GM23338 (cell line): ENCODE measurements around the gene TRIM39. TPM values are rescaled to one million over a fixed set of nuclear protein-coding genes. Genes with fewer than 3 reads are reported as not detected.

Source experiments
- ATAC-seq: fragments of 200-7000 bp; cut with Tn5 transposase; 3 replicates; pipeline ENCODE4 v1.9.1; 2020
- DNase-seq: peaks from one replicate; pipeline ENCODE4 v3.0.0-alpha.2; 2015; ENCODE audit warnings: low spot score
- H2AFZ ChIP-seq: fragments of 200-600 bp; sonication (generic); 2 replicates; pipeline ENCODE4 v1.8.0; 2016; ENCODE audit warnings: antibody characterized with exemption, mild to moderate bottlenecking, moderate library complexity
- H3F3A ChIP-seq: fragments of 200-600 bp; sonication (generic); replicated peaks from 2 replicates; pipeline ENCODE4 v1.8.0; 2017; ENCODE audit warnings: antibody characterized with exemption, mixed run types, low read depth
- H3K27ac ChIP-seq: fragments of 200-600 bp; sonication (generic); 2 replicates; pipeline ENCODE4 v1.6.1; 2016; ENCODE audit warnings: low read depth
- H3K27me3 ChIP-seq: fragments of 200-600 bp; sonication (generic); 2 replicates; pipeline ENCODE4 v1.8.0; 2016; ENCODE audit warnings: mild to moderate bottlenecking, mixed run types, moderate library complexity; ENCODE audit not compliant: insufficient read depth
- H3K36me3 ChIP-seq: fragments of 200-600 bp; sonication (generic); 2 replicates; pipeline ENCODE4 v1.8.0; 2016; ENCODE audit warnings: mild to moderate bottlenecking; ENCODE audit not compliant: insufficient read depth
- H3K4me1 ChIP-seq: fragments of 200-600 bp; sonication (generic); 2 replicates; pipeline ENCODE4 v1.8.0; 2016; ENCODE audit warnings: mild to moderate bottlenecking, moderate library complexity; ENCODE audit not compliant: insufficient read depth
- H3K4me2 ChIP-seq: fragments of 200-600 bp; sonication (generic); 2 replicates; pipeline ENCODE4 v1.7.1; 2017; ENCODE audit warnings: mixed run types
- H3K4me3 ChIP-seq: fragments of 200-600 bp; sonication (generic); 2 replicates; pipeline ENCODE4 v1.6.1; 2016; ENCODE audit warnings: mixed run types
- H3K79me2 ChIP-seq: fragments of 200-600 bp; sonication (generic); replicated peaks from 2 replicates; pipeline ENCODE4 v1.8.0; 2017; ENCODE audit warnings: mild to moderate bottlenecking; ENCODE audit not compliant: insufficient read depth
- H3K9me2 ChIP-seq: fragments of 200-600 bp; sonication (generic); 2 replicates; pipeline ENCODE4 v1.8.0; 2017; ENCODE audit not compliant: insufficient read depth
- H4K20me1 ChIP-seq: fragments of 200-600 bp; sonication (generic); replicated peaks from 2 replicates; pipeline ENCODE4 v1.8.0; 2017; ENCODE audit warnings: mild to moderate bottlenecking; ENCODE audit not compliant: insufficient read depth
- H3K27ac Mint-ChIP-seq: 2 replicates; pipeline ENCODE4 v1.8.0; 2020; ENCODE audit warnings: inconsistent platforms, mild to moderate bottlenecking, moderate library complexity, mixed read lengths
- H3K27me3 Mint-ChIP-seq: 3 replicates; pipeline ENCODE4 v1.8.0; 2022; ENCODE audit warnings: low read depth, mild to moderate bottlenecking, moderate library complexity, mixed read lengths, inconsistent platforms; ENCODE audit not compliant: insufficient read depth, poor library complexity
- H3K36me3 Mint-ChIP-seq: 3 replicates; pipeline ENCODE4 v1.8.0; 2021; ENCODE audit warnings: low read depth, mild to moderate bottlenecking, inconsistent platforms, moderate library complexity, mixed read lengths
- H3K4me1 Mint-ChIP-seq: 3 replicates; pipeline ENCODE4 v1.8.0; 2020; ENCODE audit warnings: mild to moderate bottlenecking, inconsistent platforms, mixed read lengths
- H3K4me3 Mint-ChIP-seq: 3 replicates; pipeline ENCODE4 v1.8.0; 2021; ENCODE audit warnings: moderate library complexity, mild to moderate bottlenecking, inconsistent platforms, mixed read lengths
- H3K9me3 Mint-ChIP-seq: 3 replicates; pipeline ENCODE4 v1.8.0; 2020; ENCODE audit warnings: moderate library complexity, mild to moderate bottlenecking, inconsistent platforms, mixed read lengths
- CREB1 ChIP-seq: fragments of 250-450 bp; sonication (Bioruptor Pico); IDR thresholded peaks from 2 replicates; pipeline ENCODE4 v1.5.0; 2020; ENCODE audit warnings: low read depth, mild to moderate bottlenecking, moderate library complexity
- CTCF ChIP-seq, 2 experiments: fragments of 200-600 bp in 1 of 2; sonication (generic) in 1 of 2; conservative IDR thresholded peaks; 2 replicates each; pipeline versions ENCODE4 v1.5.1 to v1.6.1; 2016 to 2017; ENCODE audit warnings: antibody characterized with exemption in 2 of 2, low read depth in 2 of 2, mild to moderate bottlenecking in 2 of 2, moderate library complexity in 1 of 2
- EZH2 ChIP-seq: fragments of 200-600 bp; sonication (generic); IDR thresholded peaks from one replicate; pipeline ENCODE4 v1.8.0; 2017; ENCODE audit warnings: antibody characterized with exemption, mild to moderate bottlenecking, low read depth; ENCODE audit not compliant: unreplicated experiment
- EZH2phosphoT487 ChIP-seq: fragments of 200-600 bp; sonication (generic); IDR thresholded peaks from one replicate; pipeline ENCODE4 v1.8.1; 2018; ENCODE audit warnings: antibody characterized with exemption; ENCODE audit not compliant: unreplicated experiment
- JUNB ChIP-seq: IDR thresholded peaks from one replicate; pipeline ENCODE4 v1.6.1; 2016; ENCODE audit warnings: antibody characterized with exemption; ENCODE audit not compliant: unreplicated experiment
- NANOG ChIP-seq: IDR thresholded peaks from 2 replicates; pipeline ENCODE4 v1.6.1; 2016; ENCODE audit warnings: antibody characterized with exemption, borderline replicate concordance
- POLR2AphosphoS5 ChIP-seq: IDR thresholded peaks from 2 replicates; pipeline ENCODE4 v1.6.1; 2016; ENCODE audit warnings: antibody characterized with exemption, low read depth
- STAT1 ChIP-seq: IDR thresholded peaks from one replicate; pipeline ENCODE4 v1.6.1; 2016; ENCODE audit warnings: antibody characterized with exemption; ENCODE audit not compliant: unreplicated experiment
- ZNF114 ChIP-seq: fragments of 250-450 bp; sonication (Bioruptor Pico); IDR thresholded peaks from 2 replicates; pipeline ENCODE4 v1.5.0; 2020; ENCODE audit warnings: mild to moderate bottlenecking, moderate library complexity
- ZNF331 ChIP-seq: fragments of 250-450 bp; sonication (Bioruptor Pico); IDR thresholded peaks from 2 replicates; pipeline ENCODE4 v1.5.0; 2020; ENCODE audit warnings: low read depth, mild to moderate bottlenecking, moderate library complexity
- polyA plus RNA-seq: library from polyadenylated mRNA; unstranded; fragments of >200 nt; fragmentation: Nextera tagmentation; extraction: Ambion mirVana; gene quantifications from 2 replicates; pipeline ENCODE4 v1.2.1, GENCODE V29; 2016
- total RNA-seq: library from RNA; depleted of rRNA; stranded (reverse); fragments of >200 nt; shearing (Covaris generic); gene quantifications from 2 replicates; pipeline ENCODE4 v1.2.3, GENCODE V29; 2014
- TF ChIP-seq, protein P1 (sequence below): IDR thresholded peaks from one replicate; pipeline ENCODE4 v1.6.1; 2018; ENCODE audit warnings: antibody characterized with exemption; ENCODE audit not compliant: unreplicated experiment
- TF ChIP-seq, protein P2 (sequence below): fragments of 250-450 bp; sonication (Bioruptor Pico); IDR thresholded peaks from 2 replicates; pipeline ENCODE4 v1.5.0; 2020; ENCODE audit warnings: mild to moderate bottlenecking, moderate library complexity
- TF ChIP-seq, protein P3 (sequence below): IDR thresholded peaks from 2 replicates; pipeline ENCODE4 v1.6.1; 2016; ENCODE audit warnings: antibody characterized with exemption

The TRIM39 gene
- total and polyA plus RNA-seq, 2 experiments from 2014 or later: 5.4 to 19.2 TPM

DNA sequence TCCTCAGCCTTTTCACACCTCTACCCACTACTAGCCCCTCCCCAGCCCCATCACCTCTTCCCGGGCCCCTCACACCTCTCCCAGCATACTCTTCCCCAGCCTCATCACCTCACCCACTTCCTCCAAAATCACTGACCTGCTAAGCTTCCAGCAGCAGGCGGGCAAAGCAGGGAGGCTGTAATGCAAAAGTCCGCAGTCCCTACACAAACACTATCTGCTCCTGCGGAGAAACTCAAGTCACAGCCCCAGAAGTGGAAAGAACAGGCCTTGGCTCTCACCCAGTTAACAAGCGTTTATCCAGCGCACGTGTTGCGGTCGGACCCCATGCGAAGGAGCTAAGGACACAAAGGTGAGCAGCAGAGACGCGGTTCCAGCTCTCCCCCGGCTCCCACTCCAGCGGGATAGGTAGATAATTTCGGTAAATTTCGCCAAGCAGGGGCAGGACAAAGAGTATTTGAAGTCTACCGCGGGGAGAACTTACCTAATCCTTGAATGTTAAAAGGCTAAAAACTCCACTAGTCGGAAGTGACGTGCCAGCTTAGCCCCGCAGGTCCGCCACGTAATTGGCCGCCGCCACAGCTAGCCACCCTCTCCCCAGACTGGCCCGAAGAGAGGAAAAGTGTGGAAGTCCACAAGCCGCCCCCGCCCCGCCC lies 728 bp upstream of the TRIM39 start:
- TF ChIP-seq NANOG (no peak), ZNF331 (CRISPR knock-in tag) (no peak), JUNB (no peak), EZH2 (no peak), STAT1 (no peak), ZNF114 (CRISPR knock-in tag) (no peak), EZH2phosphoT487 (no peak), POLR2AphosphoS5 (peak; percentile 65), CREB1 (CRISPR knock-in tag) (peak; percentile 84), CTCF (conservative IDR thresholded peaks at IDR 0.05; ENCODE audit: low read depth in 2 of 2) (no peak)
- TF ChIP-seq, protein P1, sequence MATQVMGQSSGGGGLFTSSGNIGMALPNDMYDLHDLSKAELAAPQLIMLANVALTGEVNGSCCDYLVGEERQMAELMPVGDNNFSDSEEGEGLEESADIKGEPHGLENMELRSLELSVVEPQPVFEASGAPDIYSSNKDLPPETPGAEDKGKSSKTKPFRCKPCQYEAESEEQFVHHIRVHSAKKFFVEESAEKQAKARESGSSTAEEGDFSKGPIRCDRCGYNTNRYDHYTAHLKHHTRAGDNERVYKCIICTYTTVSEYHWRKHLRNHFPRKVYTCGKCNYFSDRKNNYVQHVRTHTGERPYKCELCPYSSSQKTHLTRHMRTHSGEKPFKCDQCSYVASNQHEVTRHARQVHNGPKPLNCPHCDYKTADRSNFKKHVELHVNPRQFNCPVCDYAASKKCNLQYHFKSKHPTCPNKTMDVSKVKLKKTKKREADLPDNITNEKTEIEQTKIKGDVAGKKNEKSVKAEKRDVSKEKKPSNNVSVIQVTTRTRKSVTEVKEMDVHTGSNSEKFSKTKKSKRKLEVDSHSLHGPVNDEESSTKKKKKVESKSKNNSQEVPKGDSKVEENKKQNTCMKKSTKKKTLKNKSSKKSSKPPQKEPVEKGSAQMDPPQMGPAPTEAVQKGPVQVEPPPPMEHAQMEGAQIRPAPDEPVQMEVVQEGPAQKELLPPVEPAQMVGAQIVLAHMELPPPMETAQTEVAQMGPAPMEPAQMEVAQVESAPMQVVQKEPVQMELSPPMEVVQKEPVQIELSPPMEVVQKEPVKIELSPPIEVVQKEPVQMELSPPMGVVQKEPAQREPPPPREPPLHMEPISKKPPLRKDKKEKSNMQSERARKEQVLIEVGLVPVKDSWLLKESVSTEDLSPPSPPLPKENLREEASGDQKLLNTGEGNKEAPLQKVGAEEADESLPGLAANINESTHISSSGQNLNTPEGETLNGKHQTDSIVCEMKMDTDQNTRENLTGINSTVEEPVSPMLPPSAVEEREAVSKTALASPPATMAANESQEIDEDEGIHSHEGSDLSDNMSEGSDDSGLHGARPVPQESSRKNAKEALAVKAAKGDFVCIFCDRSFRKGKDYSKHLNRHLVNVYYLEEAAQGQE: no peak
- TF ChIP-seq, protein P2, sequence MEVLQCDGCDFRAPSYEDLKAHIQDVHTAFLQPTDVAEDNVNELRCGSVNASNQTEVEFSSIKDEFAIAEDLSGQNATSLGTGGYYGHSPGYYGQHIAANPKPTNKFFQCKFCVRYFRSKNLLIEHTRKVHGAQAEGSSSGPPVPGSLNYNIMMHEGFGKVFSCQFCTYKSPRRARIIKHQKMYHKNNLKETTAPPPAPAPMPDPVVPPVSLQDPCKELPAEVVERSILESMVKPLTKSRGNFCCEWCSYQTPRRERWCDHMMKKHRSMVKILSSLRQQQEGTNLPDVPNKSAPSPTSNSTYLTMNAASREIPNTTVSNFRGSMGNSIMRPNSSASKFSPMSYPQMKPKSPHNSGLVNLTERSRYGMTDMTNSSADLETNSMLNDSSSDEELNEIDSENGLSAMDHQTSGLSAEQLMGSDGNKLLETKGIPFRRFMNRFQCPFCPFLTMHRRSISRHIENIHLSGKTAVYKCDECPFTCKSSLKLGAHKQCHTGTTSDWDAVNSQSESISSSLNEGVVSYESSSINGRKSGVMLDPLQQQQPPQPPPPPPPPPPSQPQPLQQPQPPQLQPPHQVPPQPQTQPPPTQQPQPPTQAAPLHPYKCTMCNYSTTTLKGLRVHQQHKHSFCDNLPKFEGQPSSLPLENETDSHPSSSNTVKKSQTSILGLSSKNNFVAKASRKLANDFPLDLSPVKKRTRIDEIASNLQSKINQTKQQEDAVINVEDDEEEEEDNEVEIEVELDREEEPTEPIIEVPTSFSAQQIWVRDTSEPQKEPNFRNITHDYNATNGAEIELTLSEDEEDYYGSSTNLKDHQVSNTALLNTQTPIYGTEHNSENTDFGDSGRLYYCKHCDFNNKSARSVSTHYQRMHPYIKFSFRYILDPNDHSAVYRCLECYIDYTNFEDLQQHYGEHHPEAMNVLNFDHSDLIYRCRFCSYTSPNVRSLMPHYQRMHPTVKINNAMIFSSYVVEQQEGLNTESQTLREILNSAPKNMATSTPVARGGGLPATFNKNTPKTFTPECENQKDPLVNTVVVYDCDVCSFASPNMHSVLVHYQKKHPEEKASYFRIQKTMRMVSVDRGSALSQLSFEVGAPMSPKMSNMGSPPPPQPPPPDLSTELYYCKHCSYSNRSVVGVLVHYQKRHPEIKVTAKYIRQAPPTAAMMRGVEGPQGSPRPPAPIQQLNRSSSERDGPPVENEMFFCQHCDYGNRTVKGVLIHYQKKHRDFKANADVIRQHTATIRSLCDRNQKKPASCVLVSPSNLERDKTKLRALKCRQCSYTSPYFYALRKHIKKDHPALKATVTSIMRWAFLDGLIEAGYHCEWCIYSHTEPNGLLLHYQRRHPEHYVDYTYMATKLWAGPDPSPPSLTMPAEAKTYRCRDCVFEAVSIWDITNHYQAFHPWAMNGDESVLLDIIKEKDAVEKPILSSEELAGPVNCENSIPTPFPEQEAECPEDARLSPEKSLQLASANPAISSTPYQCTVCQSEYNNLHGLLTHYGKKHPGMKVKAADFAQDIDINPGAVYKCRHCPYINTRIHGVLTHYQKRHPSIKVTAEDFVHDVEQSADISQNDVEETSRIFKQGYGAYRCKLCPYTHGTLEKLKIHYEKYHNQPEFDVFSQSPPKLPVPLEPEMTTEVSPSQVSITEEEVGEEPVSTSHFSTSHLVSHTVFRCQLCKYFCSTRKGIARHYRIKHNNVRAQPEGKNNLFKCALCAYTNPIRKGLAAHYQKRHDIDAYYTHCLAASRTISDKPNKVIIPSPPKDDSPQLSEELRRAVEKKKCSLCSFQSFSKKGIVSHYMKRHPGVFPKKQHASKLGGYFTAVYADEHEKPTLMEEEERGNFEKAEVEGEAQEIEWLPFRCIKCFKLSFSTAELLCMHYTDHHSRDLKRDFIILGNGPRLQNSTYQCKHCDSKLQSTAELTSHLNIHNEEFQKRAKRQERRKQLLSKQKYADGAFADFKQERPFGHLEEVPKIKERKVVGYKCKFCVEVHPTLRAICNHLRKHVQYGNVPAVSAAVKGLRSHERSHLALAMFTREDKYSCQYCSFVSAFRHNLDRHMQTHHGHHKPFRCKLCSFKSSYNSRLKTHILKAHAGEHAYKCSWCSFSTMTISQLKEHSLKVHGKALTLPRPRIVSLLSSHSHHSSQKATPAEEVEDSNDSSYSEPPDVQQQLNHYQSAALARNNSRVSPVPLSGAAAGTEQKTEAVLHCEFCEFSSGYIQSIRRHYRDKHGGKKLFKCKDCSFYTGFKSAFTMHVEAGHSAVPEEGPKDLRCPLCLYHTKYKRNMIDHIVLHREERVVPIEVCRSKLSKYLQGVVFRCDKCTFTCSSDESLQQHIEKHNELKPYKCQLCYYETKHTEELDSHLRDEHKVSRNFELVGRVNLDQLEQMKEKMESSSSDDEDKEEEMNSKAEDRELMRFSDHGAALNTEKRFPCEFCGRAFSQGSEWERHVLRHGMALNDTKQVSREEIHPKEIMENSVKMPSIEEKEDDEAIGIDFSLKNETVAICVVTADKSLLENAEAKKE: no peak
- TF ChIP-seq, protein P3, sequence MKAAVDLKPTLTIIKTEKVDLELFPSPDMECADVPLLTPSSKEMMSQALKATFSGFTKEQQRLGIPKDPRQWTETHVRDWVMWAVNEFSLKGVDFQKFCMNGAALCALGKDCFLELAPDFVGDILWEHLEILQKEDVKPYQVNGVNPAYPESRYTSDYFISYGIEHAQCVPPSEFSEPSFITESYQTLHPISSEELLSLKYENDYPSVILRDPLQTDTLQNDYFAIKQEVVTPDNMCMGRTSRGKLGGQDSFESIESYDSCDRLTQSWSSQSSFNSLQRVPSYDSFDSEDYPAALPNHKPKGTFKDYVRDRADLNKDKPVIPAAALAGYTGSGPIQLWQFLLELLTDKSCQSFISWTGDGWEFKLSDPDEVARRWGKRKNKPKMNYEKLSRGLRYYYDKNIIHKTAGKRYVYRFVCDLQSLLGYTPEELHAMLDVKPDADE: 0 out of 2 replicates have a peak, but pooled peaks have one; percentile 21
- no peaks in the 10 kb centered on the region for H3K9me3 Mint-ChIP-seq
- peaks cover 13% of the 10 kb centered on the region for H3K36me3 ChIP-seq
- 0 out of 2 replicates have a peak overlapping the region, but pooled peaks have one; percentile 69 for H2AFZ ChIP-seq
- no peaks in the 10 kb centered on the region for H3F3A ChIP-seq
- peak overlapping the region; percentile 98 for H3K27ac ChIP-seq
- peaks cover 33% of the 10 kb centered on the region for H3K4me1 ChIP-seq
- peak overlapping the region; percentile 99 for H3K27ac Mint-ChIP-seq
- H3K4me2 ChIP-seq: peak overlapping the region; percentile 77
- H3K4me3 Mint-ChIP-seq: peak overlapping the region; percentile 90
- H3K4me1 Mint-ChIP-seq: peaks cover 46% of the 10 kb centered on the region
- ATAC-seq (peak; percentile 77), DNase-seq (peak; percentile 85)
- H3K79me2 ChIP-seq: peaks cover 63% of the 10 kb centered on the region
- no peaks in the 10 kb centered on the region for H3K27me3 ChIP-seq
- H3K27me3 Mint-ChIP-seq: peaks cover 15% of the 10 kb centered on the region
- H3K36me3 Mint-ChIP-seq: peaks cover 28% of the 10 kb centered on the region
- H3K9me2 ChIP-seq: no peaks in the 10 kb centered on the region
- H3K4me3 ChIP-seq: peak overlapping the region; percentile 61
- H4K20me1 ChIP-seq: no peaks in the 10 kb centered on the region; the same call in none of the 2 replicates
